Tibial nerve (tissue), 4 donors: ENCODE results near the gene URM1. TPM values are rescaled to one million over a fixed set of nuclear protein-coding genes. Genes with fewer than 3 reads are reported as not detected.

ENCODE experiments used
- DNase-seq, 2 donors: peaks; one replicate each; pipeline ENCODE4 v3.0.0-alpha.2; 2019; ENCODE audit warnings: low spot score in 2 of 2
- H3K27ac ChIP-seq, 4 donors: fragments of 200-600 bp; sonication (generic) in 3 of 4; one replicate each; pipeline ENCODE4 v1.5.1; 2017 to 2019; ENCODE audit warnings: mild to moderate bottlenecking in 1 of 4
- H3K27me3 ChIP-seq, 2 donors: fragments of 200-600 bp; sonication (generic) in 1 of 2; one replicate each; pipeline versions ENCODE4 v1.5.1 to v1.6.0; 2017 to 2019
- H3K36me3 ChIP-seq, 3 donors: fragments of 200-600 bp; sonication (generic); one replicate each; pipeline ENCODE4 v1.5.1; 2018 to 2019
- H3K4me1 ChIP-seq, 4 donors: fragments of 200-600 bp; sonication (generic) in 3 of 4; one replicate each; pipeline ENCODE4 v1.5.1; 2017 to 2019
- H3K4me3 ChIP-seq, 4 donors: fragments of 200-600 bp; sonication (generic) in 3 of 4; one replicate each; pipeline ENCODE4 v1.5.1; 2017 to 2019; ENCODE audit warnings: mild to moderate bottlenecking in 1 of 4, moderate library complexity in 1 of 4
- H3K9me3 ChIP-seq, 4 donors: fragments of 200-600 bp; sonication (generic) in 3 of 4; one replicate each; pipeline ENCODE4 v1.5.1; 2017 to 2019
- EP300 ChIP-seq, 2 donors: sonication (generic); formaldehyde crosslinking; IDR thresholded peaks; one replicate each; pipeline ENCODE4 v1.6.1; 2017; ENCODE audit warnings: antibody characterized with exemption in 2 of 2, mild to moderate bottlenecking in 1 of 2
- POLR2A ChIP-seq, 2 donors: fragments of 450-650 bp; IDR thresholded peaks; one replicate each; pipeline ENCODE4 v1.6.1; 2017; ENCODE audit warnings: antibody characterized with exemption in 2 of 2, mild to moderate bottlenecking in 2 of 2, moderate library complexity in 2 of 2
- WGBS, 2 donors: methylation state at CpG; one replicate each; pipeline ENCODE4 v1.1.5; 2018; 5-methylcytosine and 5-hydroxymethylcytosine counted together
- total RNA-seq, 4 donors: library from RNA; depleted of rRNA; stranded (reverse); fragments of >200 nt; gene quantifications; one replicate each; pipeline ENCODE4 v1.1.0, GENCODE V29; 2016
- TF ChIP-seq, protein P1 (sequence below), 5 experiments: fragments of 200-600 bp in 3 of 5; fragments of 450-650 bp in 2 of 5; sonication (generic) in 3 of 5; IDR thresholded peaks; one replicate each; pipeline ENCODE4 v1.5.1; 2016 to 2019; ENCODE audit warnings: antibody characterized with exemption in 5 of 5, mild to moderate bottlenecking in 3 of 5, moderate library complexity in 2 of 5

The URM1 gene
- total RNA-seq, 4 donors from 2014 or later = 18.1 to 25.5 (median 23.2) TPM

- Histone ChIP-seq H3K9me3 (no peaks in the 10 kb centered on the region), H3K4me3 (no peak overlapping the region), H3K4me1 (peaks cover 0 to 21% (median 12%) of the 10 kb centered on the region in 4 donors), H3K27ac (no peak overlapping the region), H3K36me3 (peaks cover 0 to 66% (median 0%) of the 10 kb centered on the region in 3 donors), H3K27me3 (no peaks in the 10 kb centered on the region)
- no peak for TF ChIP-seq POLR2A (IDR thresholded peaks at IDR 0.05)
- TF ChIP-seq, protein P1, sequence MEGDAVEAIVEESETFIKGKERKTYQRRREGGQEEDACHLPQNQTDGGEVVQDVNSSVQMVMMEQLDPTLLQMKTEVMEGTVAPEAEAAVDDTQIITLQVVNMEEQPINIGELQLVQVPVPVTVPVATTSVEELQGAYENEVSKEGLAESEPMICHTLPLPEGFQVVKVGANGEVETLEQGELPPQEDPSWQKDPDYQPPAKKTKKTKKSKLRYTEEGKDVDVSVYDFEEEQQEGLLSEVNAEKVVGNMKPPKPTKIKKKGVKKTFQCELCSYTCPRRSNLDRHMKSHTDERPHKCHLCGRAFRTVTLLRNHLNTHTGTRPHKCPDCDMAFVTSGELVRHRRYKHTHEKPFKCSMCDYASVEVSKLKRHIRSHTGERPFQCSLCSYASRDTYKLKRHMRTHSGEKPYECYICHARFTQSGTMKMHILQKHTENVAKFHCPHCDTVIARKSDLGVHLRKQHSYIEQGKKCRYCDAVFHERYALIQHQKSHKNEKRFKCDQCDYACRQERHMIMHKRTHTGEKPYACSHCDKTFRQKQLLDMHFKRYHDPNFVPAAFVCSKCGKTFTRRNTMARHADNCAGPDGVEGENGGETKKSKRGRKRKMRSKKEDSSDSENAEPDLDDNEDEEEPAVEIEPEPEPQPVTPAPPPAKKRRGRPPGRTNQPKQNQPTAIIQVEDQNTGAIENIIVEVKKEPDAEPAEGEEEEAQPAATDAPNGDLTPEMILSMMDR (IDR thresholded peaks at IDR 0.05) = no peak
- TF ChIP-seq EP300 (IDR thresholded peaks at IDR 0.05) = no peak
- no peak for DNase-seq
- 91% methylated on average over 13 to 15 of the region's 15 CpGs for WGBS, 2 donors
Measured at GRCh38 chr9:128424268-128424780, 53.1 kb downstream of the URM1 start.

DNA sequence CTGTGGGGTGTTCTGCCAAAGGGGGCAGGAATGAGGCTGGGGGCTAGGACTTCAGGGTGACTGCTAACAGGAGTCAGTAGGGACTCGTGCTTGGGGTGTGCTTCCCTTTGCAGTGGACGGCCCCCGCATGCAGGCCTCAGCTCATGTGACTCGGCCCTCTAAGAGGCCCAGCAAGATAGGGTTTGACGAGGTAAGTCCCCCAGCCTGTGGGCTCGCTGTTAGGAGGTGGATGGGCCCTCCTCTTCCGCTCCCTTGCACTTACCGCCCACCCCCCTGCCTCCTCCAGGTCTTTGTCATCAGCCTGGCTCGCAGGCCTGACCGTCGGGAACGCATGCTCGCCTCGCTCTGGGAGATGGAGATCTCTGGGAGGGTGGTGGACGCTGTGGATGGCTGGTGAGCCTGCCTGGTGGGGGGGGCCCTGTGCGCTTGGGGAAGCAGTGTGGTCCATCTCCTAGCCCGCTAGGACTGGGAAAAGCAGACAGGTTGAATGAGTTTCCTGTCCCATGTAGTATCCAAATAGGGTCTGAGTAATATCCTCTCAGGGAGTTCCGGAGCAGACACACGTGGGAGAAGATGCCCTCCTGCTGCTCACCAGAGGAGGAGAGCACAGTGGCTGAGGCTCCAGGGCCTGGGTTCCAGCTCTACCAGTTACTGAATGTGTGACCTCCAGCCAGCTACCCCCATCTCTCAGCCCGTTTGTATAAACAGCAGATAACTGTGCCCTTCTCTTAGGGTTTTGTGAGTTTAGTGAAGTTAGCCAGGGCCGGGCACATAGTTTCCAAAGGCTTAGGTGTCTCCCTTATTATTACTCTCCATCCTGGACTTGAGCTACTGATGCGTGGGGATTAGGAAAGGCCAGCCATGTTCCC is 57.7 kb downstream of the URM1 start:
- no peak for DNase-seq
- no peak overlapping the region for H3K4me3 ChIP-seq
- no peaks in the 10 kb centered on the region for H3K27me3 ChIP-seq
- no peak overlapping the region for H3K27ac ChIP-seq
- H3K4me1 ChIP-seq = no peaks in the 10 kb centered on the region
- H3K9me3 ChIP-seq = no peaks in the 10 kb centered on the region
- TF ChIP-seq POLR2A (IDR thresholded peaks at IDR 0.05) (no peak), EP300 (IDR thresholded peaks at IDR 0.05) (no peak)
- TF ChIP-seq, protein P1 (IDR thresholded peaks at IDR 0.05) = no peak
- 71 to 75% methylated on average over 22 of the region's 22 CpGs for WGBS, 2 donors
- H3K36me3 ChIP-seq = peaks cover 0 to 87% (median 0%) of the 10 kb centered on the region in 3 donors

GRCh38 chr9:128429513-128430086 is 58.4 kb downstream of the URM1 start:
- Histone ChIP-seq H3K36me3 (peaks cover 0 to 87% (median 0%) of the 10 kb centered on the region in 3 donors), H3K27ac (no peak overlapping the region), H3K27me3 (no peaks in the 10 kb centered on the region), H3K9me3 (no peaks in the 10 kb centered on the region), H3K4me1 (no peaks in the 10 kb centered on the region), H3K4me3 (no peak overlapping the region)
- TF ChIP-seq EP300 (IDR thresholded peaks at IDR 0.05) = no peak
- TF ChIP-seq, protein P1 (IDR thresholded peaks at IDR 0.05) = no peak
- no peak for TF ChIP-seq POLR2A (IDR thresholded peaks at IDR 0.05)
- DNase-seq = no peak
- WGBS, 2 donors = 81 to 86% methylated on average over 13 of the region's 13 CpGs

DNA sequence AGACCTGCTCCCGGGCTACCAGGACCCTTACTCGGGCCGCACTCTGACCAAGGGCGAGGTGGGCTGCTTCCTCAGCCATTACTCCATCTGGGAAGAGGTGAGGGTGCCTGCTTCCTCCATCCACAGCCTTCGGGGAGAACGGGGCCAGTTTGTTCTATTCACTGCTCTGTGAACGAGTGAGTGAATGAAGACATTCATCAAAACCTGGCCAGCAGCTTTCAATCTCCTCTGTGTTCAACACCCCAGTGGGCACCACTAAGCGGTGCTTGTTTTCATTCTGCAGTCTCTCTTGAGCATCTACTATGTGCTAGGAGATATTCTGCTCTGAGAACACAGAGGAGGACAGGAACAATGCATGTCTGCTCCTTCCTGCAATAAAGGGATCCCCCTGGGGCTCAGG is 60.0 kb downstream of the URM1 start:
- 53 to 78% methylated on average over 4 to 8 of the region's 8 CpGs for WGBS, 2 donors
- H3K4me1 ChIP-seq = no peaks in the 10 kb centered on the region
- DNase-seq = no peak
- H3K27ac ChIP-seq = no peak overlapping the region
- no peak for TF ChIP-seq POLR2A (IDR thresholded peaks at IDR 0.05)
- TF ChIP-seq EP300 (IDR thresholded peaks at IDR 0.05) = no peak
- TF ChIP-seq, protein P1 (IDR thresholded peaks at IDR 0.05) = no peak
- H3K4me3 ChIP-seq = no peak overlapping the region
- no peaks in the 10 kb centered on the region for H3K9me3 ChIP-seq
- H3K27me3 ChIP-seq = no peaks in the 10 kb centered on the region
- H3K36me3 ChIP-seq = peaks cover 0 to 84% (median 0%) of the 10 kb centered on the region in 3 donors

- no peak overlapping the region for H3K27ac ChIP-seq
- no peaks in the 10 kb centered on the region for H3K9me3 ChIP-seq
- H3K27me3 ChIP-seq = no peaks in the 10 kb centered on the region
- TF ChIP-seq POLR2A (IDR thresholded peaks at IDR 0.05) = no peak
- no peak for TF ChIP-seq EP300 (IDR thresholded peaks at IDR 0.05)
- TF ChIP-seq, protein P1 (IDR thresholded peaks at IDR 0.05) = no peak
- DNase-seq = no peak
- no peak overlapping the region for H3K4me3 ChIP-seq
- WGBS, 2 donors = 77 to 80% methylated on average over 1 to 15 of the region's 17 CpGs
- peaks cover 0 to 62% (median 0%) of the 10 kb centered on the region in 3 donors for H3K36me3 ChIP-seq
- H3K4me1 ChIP-seq = peaks cover 0 to 8% (median 0%) of the 10 kb centered on the region in 4 donors
Measured at GRCh38 chr9:128434340-128434739, 63.2 kb downstream of the URM1 start.
